NCI-H2227 (cell line): ENCODE results near the gene CFAP92.
A peak's percentile ranks its signal among the peaks of the same experiment; 100 is the strongest.

ENCODE experiments used
- DNase-seq: peaks from one replicate; lab custom pipeline; 2025; ENCODE audit not compliant: unreplicated experiment; lab: John Stamatoyannopoulos, UW

Gene CFAP92

GRCh38 chr3:128987302-128988100, 6.4 kb downstream of the CFAP92 start:
- no peak for DNase-seq

- DNase-seq, result no peak
Observed at GRCh38 chr3:128984596-128984995, 9.3 kb downstream of the CFAP92 start.

- DNase-seq, result no peak
Observed at GRCh38 chr3:128983293-128984069, 10.4 kb downstream of the CFAP92 start.

- no peak for DNase-seq
Observed at GRCh38 chr3:128975276-128975675, 18.6 kb downstream of the CFAP92 start.

- DNase-seq, result no peak
Observed at GRCh38 chr3:128973988-128974564, 19.8 kb downstream of the CFAP92 start.

- peak; percentile 31 for DNase-seq
Observed at GRCh38 chr3:128971421-128972100, 22.3 kb downstream of the CFAP92 start.

GRCh38 chr3:128970740-128971047, 23.2 kb downstream of the CFAP92 start:
- DNase-seq, result no peak

- peak; percentile 56 for DNase-seq
Observed at GRCh38 chr3:128969993-128970739, 23.7 kb downstream of the CFAP92 start.

GRCh38 chr3:128967748-128968355, 26.0 kb downstream of the CFAP92 start:
- no peak for DNase-seq

- DNase-seq, result no peak
Observed at GRCh38 chr3:128965818-128966217, 28.1 kb downstream of the CFAP92 start.

GRCh38 chr3:128965280-128965679, 28.6 kb downstream of the CFAP92 start:
- DNase-seq, result no peak

- no peak for DNase-seq
Observed at GRCh38 chr3:128956440-128956839, 37.4 kb downstream of the CFAP92 start.

- DNase-seq, result no peak
Observed at GRCh38 chr3:128950223-128950938, 43.5 kb downstream of the CFAP92 start.

- DNase-seq, result no peak
Observed at GRCh38 chr3:128949158-128949557, 44.7 kb downstream of the CFAP92 start.

- DNase-seq, result no peak
Observed at GRCh38 chr3:128946411-128946810, 47.5 kb downstream of the CFAP92 start.

- DNase-seq, result no peak
Observed at GRCh38 chr3:128945878-128946175, 48.0 kb downstream of the CFAP92 start.

- no peak for DNase-seq
Observed at GRCh38 chr3:128945041-128945877, 48.6 kb downstream of the CFAP92 start.

GRCh38 chr3:128942161-128942952, 51.5 kb downstream of the CFAP92 start:
- DNase-seq, result no peak
